ENCODE results near the gene MYNN.
A peak's percentile ranks its signal among the peaks of the same experiment; 100 is the strongest.

Gene MYNN

GRCh38 chr3:169787791-169788190 lies 14.6 kb downstream of the MYNN start:
- no peak for TF ChIP-seq CTCF (IDR thresholded peaks at IDR 0.05; ENCODE audit: unreplicated experiment in 3 of 3)
- H3K4me3 Mint-ChIP-seq: no peak overlapping the region
- no peaks in the 10 kb centered on the region for H3K9me3 Mint-ChIP-seq
- no peak overlapping the region for H3K27ac Mint-ChIP-seq
- peaks cover 34% of the 10 kb centered on the region for H3K36me3 Mint-ChIP-seq (ENCODE audit: low read depth)
- no peaks in the 10 kb centered on the region for H3K27me3 Mint-ChIP-seq (ENCODE audit: low read depth)
- H3K4me1 Mint-ChIP-seq: no peaks in the 10 kb centered on the region

- H3K4me1 Mint-ChIP-seq: no peaks in the 10 kb centered on the region
- no peaks in the 10 kb centered on the region for H3K27me3 Mint-ChIP-seq (ENCODE audit: low read depth)
- no peaks in the 10 kb centered on the region for H3K9me3 Mint-ChIP-seq
- peaks cover 34% of the 10 kb centered on the region for H3K36me3 Mint-ChIP-seq (ENCODE audit: low read depth)
- H3K27ac Mint-ChIP-seq: no peak overlapping the region
- TF ChIP-seq CTCF (IDR thresholded peaks at IDR 0.05; ENCODE audit: unreplicated experiment in 3 of 3): no peak
- H3K4me3 Mint-ChIP-seq: no peak overlapping the region
Measured at GRCh38 chr3:169790219-169790618, 17.0 kb downstream of the MYNN start.

GRCh38 chr3:169790687-169791429 lies 17.7 kb downstream of the MYNN start:
- Mint-ChIP-seq H3K36me3 (ENCODE audit: low read depth) (peaks cover 28% of the 10 kb centered on the region), H3K4me1 (no peaks in the 10 kb centered on the region), H3K27me3 (ENCODE audit: low read depth) (no peaks in the 10 kb centered on the region), H3K4me3 (no peak overlapping the region), H3K9me3 (no peaks in the 10 kb centered on the region), H3K27ac (no peak overlapping the region)
- TF ChIP-seq CTCF (IDR thresholded peaks at IDR 0.05; ENCODE audit: unreplicated experiment in 3 of 3): no peak

- no peak overlapping the region for H3K4me3 Mint-ChIP-seq
- H3K4me1 Mint-ChIP-seq: no peaks in the 10 kb centered on the region
Measured at GRCh38 chr3:169792359-169792758, 19.2 kb downstream of the MYNN start.

GRCh38 chr3:169804681-169805080 lies 31.5 kb downstream of the MYNN start:
- no peak for TF ChIP-seq CTCF (IDR thresholded peaks at IDR 0.05; ENCODE audit: unreplicated experiment in 3 of 3)
- H3K27me3 Mint-ChIP-seq (ENCODE audit: low read depth): no peaks in the 10 kb centered on the region
- H3K4me3 Mint-ChIP-seq: no peak overlapping the region
- H3K27ac Mint-ChIP-seq: no peak overlapping the region
- no peaks in the 10 kb centered on the region for H3K9me3 Mint-ChIP-seq
- H3K36me3 Mint-ChIP-seq (ENCODE audit: low read depth): peaks cover 8% of the 10 kb centered on the region
- H3K4me1 Mint-ChIP-seq: no peaks in the 10 kb centered on the region

More at GRCh38 chr3:169792359-169792758, 19.2 kb downstream of the MYNN start:
- peak overlapping the region in 1 of 3 experiments; percentile 7 for H3K27ac Mint-ChIP-seq
- no peak for TF ChIP-seq CTCF (IDR thresholded peaks at IDR 0.05; ENCODE audit: unreplicated experiment in 3 of 3)
- no peaks in the 10 kb centered on the region for H3K9me3 Mint-ChIP-seq
- H3K27me3 Mint-ChIP-seq (ENCODE audit: low read depth): no peaks in the 10 kb centered on the region
- H3K36me3 Mint-ChIP-seq (ENCODE audit: low read depth): peaks cover 16% of the 10 kb centered on the region

GRCh38 chr3:169809230-169809795 lies 36.1 kb downstream of the MYNN start:
- no peak overlapping the region for H3K4me3 Mint-ChIP-seq
- H3K4me1 Mint-ChIP-seq: peaks cover 9% of the 10 kb centered on the region
- no peaks in the 10 kb centered on the region for H3K36me3 Mint-ChIP-seq (ENCODE audit: low read depth)
- TF ChIP-seq CTCF (IDR thresholded peaks at IDR 0.05; ENCODE audit: unreplicated experiment in 3 of 3): no peak
- no peak overlapping the region for H3K27ac Mint-ChIP-seq
- peaks cover 5% of the 10 kb centered on the region for H3K9me3 Mint-ChIP-seq
- H3K27me3 Mint-ChIP-seq (ENCODE audit: low read depth): no peaks in the 10 kb centered on the region
